Thyroid gland (tissue), 4 donors: ENCODE data around the gene SH3GLB1.

Experiments
- CTCF ChIP-seq, 6 experiments: fragments of 200-600 bp in 3 of 6; fragments of 450-650 bp in 3 of 6; sonication (generic) in 3 of 6; IDR thresholded peaks; one replicate each; pipeline ENCODE4 v1.5.1; 2016 to 2019; ENCODE audit warnings: antibody characterized with exemption in 6 of 6, mild to moderate bottlenecking in 2 of 6, inconsistent platforms in 1 of 6, moderate library complexity in 1 of 6
- POLR2A ChIP-seq, 2 donors: fragments of 450-650 bp; IDR thresholded peaks; one replicate each; pipeline ENCODE4 v1.6.1; 2017; ENCODE audit warnings: antibody characterized with exemption in 2 of 2, mild to moderate bottlenecking in 2 of 2, moderate library complexity in 1 of 2

- TF ChIP-seq CTCF (IDR thresholded peaks at IDR 0.05) (no peak), POLR2A (IDR thresholded peaks at IDR 0.05) (no peak)
These were observed 83.2 kb downstream of the SH3GLB1 start for GRCh38 chr1:86787621-86788020.
